Measurements from ENCODE around the gene ADCY3.
"Not testable (repeated sequence)": the region's sequence is repeated elsewhere in the genome, so short reads cannot be mapped to it uniquely, and the experiment has no call there.

Gene ADCY3

DNA sequence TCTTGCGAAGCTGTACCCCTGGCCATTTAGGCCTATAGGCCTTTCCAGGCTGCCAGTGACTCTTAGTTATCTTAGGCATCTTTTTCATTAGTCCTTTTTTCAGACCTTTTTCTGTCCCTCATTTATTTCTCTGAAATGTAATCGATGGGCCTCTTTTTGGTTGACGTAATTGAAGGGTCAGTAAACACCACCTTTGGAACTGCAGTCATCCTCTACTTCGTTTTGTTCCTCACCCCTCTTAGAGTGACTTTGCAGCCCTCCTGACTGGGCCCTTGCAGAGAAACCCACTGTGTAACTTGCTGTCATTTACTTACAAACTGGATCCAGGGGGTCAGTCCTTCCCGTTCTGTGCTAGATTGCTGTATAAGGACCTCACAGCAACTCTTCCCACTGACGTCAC is 103.6 kb downstream of the ADCY3 start:
- peaks cover 71% of the 10 kb centered on the region for H3K36me3 Mint-ChIP-seq (ENCODE audit: low read depth)
- DNase-seq (ENCODE audit: low spot score): no peak
- H3K4me3 Mint-ChIP-seq: no peak overlapping the region
- H3K27ac Mint-ChIP-seq: peak overlapping the region; percentile 31
- no peaks in the 10 kb centered on the region for H3K27me3 Mint-ChIP-seq (ENCODE audit: low read depth)
- peaks cover 5% of the 10 kb centered on the region for H3K4me1 Mint-ChIP-seq (ENCODE audit: low read depth)
- no peaks in the 10 kb centered on the region for H3K9me3 Mint-ChIP-seq

DNA sequence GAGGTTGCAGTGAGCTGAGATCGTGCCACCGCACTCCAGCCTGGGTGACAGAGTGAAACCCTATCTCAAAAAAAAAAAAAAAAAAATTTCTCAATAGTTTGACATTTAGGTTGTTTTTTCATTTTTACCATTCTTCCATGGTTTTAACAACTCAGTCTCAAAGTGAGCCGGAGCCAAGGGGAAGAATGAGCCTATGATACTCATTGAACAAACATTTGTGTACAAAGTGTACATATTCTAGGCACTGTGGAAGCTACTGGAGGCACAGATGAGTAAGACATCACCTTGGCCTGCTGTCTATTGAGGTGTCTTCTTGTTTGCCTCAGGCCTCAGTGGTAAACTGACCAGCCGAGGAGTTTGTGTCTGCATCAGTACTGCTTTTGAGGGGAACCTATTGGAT is 104.9 kb downstream of the ADCY3 start:
- H3K4me1 Mint-ChIP-seq (ENCODE audit: low read depth): peaks cover 5% of the 10 kb centered on the region
- H3K27ac Mint-ChIP-seq: no peak overlapping the region
- no peaks in the 10 kb centered on the region for H3K9me3 Mint-ChIP-seq
- H3K4me3 Mint-ChIP-seq: no peak overlapping the region
- no peak for DNase-seq (ENCODE audit: low spot score)
- H3K27me3 Mint-ChIP-seq (ENCODE audit: low read depth): no peaks in the 10 kb centered on the region
- H3K36me3 Mint-ChIP-seq (ENCODE audit: low read depth): peaks cover 62% of the 10 kb centered on the region

DNA sequence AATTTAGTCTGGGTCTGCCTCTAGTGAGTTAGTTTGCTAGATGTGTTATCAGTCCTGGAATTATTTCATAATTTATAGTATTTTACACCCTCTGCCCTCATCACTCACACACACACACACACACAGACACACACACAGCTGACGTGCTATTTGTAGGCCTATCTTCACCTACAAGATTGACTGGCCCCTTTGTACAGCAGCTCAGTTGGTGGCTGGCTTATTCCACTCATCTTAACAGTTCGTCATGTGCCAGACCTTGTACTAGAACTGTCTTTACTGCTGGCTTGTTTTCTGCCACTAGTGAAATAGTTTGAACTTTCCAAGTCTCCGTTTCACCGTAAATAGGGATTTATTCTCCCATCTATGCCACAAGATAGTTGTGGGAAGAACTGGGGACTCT is 105.5 kb downstream of the ADCY3 start:
- Mint-ChIP-seq H3K27ac (no peak overlapping the region), H3K27me3 (ENCODE audit: low read depth) (no peaks in the 10 kb centered on the region), H3K9me3 (no peaks in the 10 kb centered on the region), H3K4me3 (no peak overlapping the region), H3K36me3 (ENCODE audit: low read depth) (peaks cover 64% of the 10 kb centered on the region), H3K4me1 (ENCODE audit: low read depth) (peaks cover 8% of the 10 kb centered on the region)
- no peak for DNase-seq (ENCODE audit: low spot score)

DNA sequence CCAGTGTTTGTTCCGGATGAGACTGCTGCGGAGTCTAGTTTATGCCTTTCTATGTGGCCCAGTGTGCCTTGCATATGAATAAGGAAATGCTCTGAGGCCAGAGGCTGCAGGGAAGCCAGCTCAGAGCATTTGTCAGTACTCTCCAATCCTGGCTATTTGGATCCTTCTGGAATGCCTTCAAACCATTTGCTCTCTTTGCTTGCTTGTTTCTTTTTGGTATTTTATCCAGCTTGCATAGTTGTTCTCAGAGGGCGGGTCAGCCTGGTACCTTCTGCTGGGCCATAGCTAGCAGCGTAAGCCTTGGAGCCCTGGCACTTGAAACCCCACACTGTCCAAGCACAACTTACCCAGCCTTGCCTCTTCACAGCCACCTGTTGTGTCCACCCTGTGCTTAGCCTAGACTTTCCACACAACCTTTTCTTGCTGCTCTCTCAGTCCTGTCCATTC is 106.3 kb downstream of the ADCY3 start:
- no peak for DNase-seq (ENCODE audit: low spot score)
- Mint-ChIP-seq H3K4me3 (no peak overlapping the region), H3K27ac (no peak overlapping the region), H3K36me3 (ENCODE audit: low read depth) (peaks cover 59% of the 10 kb centered on the region), H3K4me1 (ENCODE audit: low read depth) (peaks cover 13% of the 10 kb centered on the region), H3K9me3 (no peaks in the 10 kb centered on the region), H3K27me3 (ENCODE audit: low read depth) (no peaks in the 10 kb centered on the region)

DNA sequence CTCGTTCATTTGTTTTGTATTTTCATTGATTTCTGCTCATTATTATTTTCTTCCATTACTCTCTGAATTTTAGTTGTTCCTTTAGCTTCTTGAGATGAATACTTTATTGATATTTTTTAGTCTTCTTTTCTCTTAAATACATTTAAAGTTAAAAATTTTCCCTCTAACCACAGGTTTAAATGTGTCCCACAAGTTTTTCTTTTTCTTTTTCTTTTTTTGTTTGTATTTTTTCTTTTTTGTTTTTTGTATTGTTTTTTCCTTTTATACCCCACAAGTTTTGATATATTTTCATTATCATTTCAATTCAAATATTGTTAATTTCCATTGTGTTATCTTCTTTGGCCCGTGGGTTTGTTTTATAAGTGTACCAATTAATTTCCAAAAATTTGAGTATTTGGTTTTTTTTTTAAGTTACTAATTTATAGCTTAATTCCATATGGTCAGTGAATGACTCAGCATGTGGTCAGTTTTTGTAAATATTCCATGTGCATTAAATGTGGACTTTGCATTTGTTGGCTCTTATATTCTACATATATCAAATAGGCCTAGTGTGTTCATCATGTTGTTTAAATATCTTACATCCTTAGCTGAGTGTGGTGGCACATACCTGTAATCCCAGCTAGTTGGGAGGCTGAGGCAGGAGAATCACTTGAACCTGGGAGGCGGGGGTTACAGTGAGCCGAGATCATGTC is 110.6 kb downstream of the ADCY3 start:
- Mint-ChIP-seq H3K4me3 (peak overlapping the region; percentile 0), H3K36me3 (ENCODE audit: low read depth) (peaks cover 56% of the 10 kb centered on the region), H3K9me3 (no peaks in the 10 kb centered on the region), H3K27ac (peak overlapping the region; percentile 46), H3K27me3 (ENCODE audit: low read depth) (no peaks in the 10 kb centered on the region), H3K4me1 (ENCODE audit: low read depth) (peaks cover 36% of the 10 kb centered on the region)
- no peak for DNase-seq (ENCODE audit: low spot score)

DNA sequence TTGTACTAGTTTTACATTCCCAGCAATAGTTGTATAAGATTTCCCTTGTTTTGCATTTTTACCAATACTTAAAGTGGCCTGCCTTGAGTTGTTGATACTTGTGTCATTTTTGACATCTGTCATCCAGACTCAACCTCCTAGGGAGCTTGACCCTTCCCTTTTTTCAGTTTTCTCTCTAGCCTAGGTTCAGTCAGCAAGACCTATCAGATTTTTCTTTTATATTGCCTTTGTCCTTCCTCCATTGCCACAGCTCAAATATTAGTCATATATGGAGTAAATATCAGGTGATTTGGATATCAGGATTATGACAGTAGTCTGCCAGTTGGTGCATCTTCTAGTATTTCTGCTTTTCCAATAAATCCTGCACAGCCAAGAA is 113.4 kb downstream of the ADCY3 start:
- Mint-ChIP-seq H3K36me3 (ENCODE audit: low read depth) (peaks cover 53% of the 10 kb centered on the region), H3K4me3 (no peak overlapping the region), H3K27me3 (ENCODE audit: low read depth) (no peaks in the 10 kb centered on the region), H3K4me1 (ENCODE audit: low read depth) (peaks cover 41% of the 10 kb centered on the region), H3K9me3 (no peaks in the 10 kb centered on the region), H3K27ac (peak overlapping the region; percentile 10)
- DNase-seq (ENCODE audit: low spot score): no peak

DNA sequence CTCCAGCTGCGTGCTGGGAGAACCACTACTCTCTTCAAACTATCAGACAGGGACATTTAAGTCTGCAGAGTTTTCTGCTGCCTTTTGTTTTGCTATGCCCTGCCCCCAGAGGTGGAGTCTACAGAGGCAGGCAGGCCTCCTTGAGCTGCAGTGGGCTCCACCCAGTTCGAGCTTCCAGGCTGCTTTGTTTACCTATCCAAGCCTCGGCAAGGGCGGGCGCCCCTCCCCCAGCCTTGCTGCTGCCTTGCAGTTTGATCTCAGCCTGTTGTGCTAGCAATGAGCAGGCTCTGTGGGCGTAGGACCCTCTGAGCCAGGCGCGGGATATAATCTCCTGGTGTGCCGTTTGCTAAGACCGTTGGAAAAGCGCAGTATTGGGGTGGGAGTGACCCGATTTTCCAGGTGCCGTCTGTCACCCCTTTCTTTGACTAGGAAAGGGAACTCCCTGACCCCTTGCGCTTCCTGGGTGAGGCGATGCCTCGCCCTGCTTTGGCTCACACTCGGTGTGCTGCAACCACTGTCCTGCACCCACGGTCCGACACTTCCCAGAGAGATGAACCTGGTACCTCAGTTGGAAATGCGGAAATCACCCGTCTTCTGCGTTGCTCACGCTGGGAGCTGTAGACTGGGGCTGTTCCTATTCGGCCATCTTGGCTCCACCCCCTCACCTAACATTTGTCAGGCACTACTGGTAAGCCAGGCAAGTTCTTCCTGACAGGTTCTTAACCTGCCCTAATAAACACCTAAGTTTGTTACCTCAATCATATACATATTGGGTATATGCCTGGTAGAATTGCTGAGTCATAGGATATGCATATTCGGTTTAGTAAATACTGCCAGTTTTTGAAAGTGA is 114.0 kb downstream of the ADCY3 start:
- Mint-ChIP-seq H3K4me1 (ENCODE audit: low read depth) (peaks cover 43% of the 10 kb centered on the region), H3K36me3 (ENCODE audit: low read depth) (peaks cover 58% of the 10 kb centered on the region)
- H3K27me3 Mint-ChIP-seq (ENCODE audit: low read depth); H3K27ac Mint-ChIP-seq; DNase-seq (ENCODE audit: low spot score); H3K9me3 Mint-ChIP-seq; H3K4me3 Mint-ChIP-seq: not testable (repeated sequence)

DNA sequence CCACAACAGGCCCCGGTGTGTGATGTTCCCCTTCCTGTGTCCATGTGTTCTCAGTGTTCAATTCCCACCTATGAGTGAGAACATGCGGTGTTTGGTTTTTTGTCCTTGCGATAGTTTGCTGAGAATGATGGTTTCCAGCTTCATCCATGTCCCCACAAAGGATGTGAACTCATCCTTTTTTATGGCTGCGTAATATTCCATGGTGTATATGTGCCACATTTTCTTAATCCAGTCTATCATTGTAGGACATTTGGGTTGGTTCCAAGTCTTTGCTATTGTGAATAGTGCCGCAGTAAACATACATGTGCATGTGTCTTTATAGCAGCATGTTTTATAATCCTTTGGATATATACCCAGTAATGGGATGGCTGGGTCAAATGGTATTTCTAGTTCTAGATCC is 119.5 kb downstream of the ADCY3 start:
- Mint-ChIP-seq H3K36me3 (ENCODE audit: low read depth) (peaks cover 75% of the 10 kb centered on the region), H3K4me1 (ENCODE audit: low read depth) (peaks cover 32% of the 10 kb centered on the region)
- not testable (repeated sequence) for DNase-seq (ENCODE audit: low spot score); H3K4me3 Mint-ChIP-seq; H3K27ac Mint-ChIP-seq; H3K9me3 Mint-ChIP-seq; H3K27me3 Mint-ChIP-seq (ENCODE audit: low read depth)

DNA sequence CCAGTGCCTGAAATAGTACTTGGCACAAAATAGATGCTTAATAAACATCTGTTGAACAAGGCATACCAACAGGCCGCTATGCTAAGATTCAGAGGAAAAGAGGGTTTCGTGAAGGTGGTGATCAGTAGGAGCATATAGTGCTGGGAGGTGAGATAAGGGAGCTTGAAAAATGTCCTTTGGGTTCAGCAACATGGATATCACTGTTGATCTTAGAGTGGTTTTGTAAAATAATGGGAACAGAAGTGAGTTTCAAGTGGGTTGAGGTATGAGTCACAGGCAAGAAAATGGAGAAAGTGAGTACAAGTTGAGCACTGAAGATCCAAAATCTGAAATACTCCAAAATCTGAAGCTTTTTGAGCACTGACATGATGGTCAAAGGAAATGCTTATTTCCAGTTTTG is 122.4 kb downstream of the ADCY3 start:
- H3K9me3 Mint-ChIP-seq: peaks cover 7% of the 10 kb centered on the region
- no peak for DNase-seq (ENCODE audit: low spot score)
- no peak overlapping the region for H3K27ac Mint-ChIP-seq
- peaks cover 71% of the 10 kb centered on the region for H3K36me3 Mint-ChIP-seq (ENCODE audit: low read depth)
- peaks cover 37% of the 10 kb centered on the region for H3K4me1 Mint-ChIP-seq (ENCODE audit: low read depth)
- H3K4me3 Mint-ChIP-seq: no peak overlapping the region
- H3K27me3 Mint-ChIP-seq (ENCODE audit: low read depth): no peaks in the 10 kb centered on the region

DNA sequence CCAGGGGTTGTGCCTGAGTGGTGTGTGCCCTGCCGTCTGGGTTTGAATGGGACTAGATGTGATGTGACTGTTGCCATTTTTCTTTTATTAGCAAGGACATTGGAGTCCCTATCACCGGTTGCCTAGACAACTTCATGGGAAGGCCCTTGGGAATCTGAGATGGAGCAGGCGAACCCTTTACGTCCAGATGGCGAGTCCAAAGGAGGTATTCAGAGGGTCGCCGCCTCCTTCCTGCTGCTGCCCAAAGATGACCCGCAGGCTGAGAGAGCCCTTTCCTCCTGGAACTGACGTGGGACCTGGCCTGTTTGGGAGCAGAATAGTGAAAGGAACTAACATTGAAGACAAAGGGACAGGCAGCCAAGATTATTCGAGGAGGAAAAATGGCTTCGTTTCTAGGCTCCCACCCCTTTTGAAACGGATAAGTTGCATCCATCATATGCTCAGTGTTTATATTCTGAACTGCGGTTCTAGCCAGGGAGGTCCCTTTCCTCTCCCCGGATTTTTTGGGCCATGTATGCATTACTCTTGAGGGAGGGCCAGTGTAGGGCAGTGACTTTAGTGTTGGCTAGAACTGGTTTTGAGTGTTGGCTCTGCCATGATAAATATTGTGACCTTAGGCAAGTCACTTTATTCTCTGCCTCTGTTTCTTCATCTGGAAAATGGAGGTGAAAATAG is 126.1 kb downstream of the ADCY3 start:
- Mint-ChIP-seq H3K4me1 (ENCODE audit: low read depth) (peaks cover 39% of the 10 kb centered on the region), H3K9me3 (peaks cover 7% of the 10 kb centered on the region), H3K27ac (peak overlapping the region; percentile 98), H3K4me3 (peak overlapping the region; percentile 98), H3K27me3 (ENCODE audit: low read depth) (no peaks in the 10 kb centered on the region), H3K36me3 (ENCODE audit: low read depth) (peaks cover 43% of the 10 kb centered on the region)
- DNase-seq (ENCODE audit: low spot score): peak; percentile 19

DNA sequence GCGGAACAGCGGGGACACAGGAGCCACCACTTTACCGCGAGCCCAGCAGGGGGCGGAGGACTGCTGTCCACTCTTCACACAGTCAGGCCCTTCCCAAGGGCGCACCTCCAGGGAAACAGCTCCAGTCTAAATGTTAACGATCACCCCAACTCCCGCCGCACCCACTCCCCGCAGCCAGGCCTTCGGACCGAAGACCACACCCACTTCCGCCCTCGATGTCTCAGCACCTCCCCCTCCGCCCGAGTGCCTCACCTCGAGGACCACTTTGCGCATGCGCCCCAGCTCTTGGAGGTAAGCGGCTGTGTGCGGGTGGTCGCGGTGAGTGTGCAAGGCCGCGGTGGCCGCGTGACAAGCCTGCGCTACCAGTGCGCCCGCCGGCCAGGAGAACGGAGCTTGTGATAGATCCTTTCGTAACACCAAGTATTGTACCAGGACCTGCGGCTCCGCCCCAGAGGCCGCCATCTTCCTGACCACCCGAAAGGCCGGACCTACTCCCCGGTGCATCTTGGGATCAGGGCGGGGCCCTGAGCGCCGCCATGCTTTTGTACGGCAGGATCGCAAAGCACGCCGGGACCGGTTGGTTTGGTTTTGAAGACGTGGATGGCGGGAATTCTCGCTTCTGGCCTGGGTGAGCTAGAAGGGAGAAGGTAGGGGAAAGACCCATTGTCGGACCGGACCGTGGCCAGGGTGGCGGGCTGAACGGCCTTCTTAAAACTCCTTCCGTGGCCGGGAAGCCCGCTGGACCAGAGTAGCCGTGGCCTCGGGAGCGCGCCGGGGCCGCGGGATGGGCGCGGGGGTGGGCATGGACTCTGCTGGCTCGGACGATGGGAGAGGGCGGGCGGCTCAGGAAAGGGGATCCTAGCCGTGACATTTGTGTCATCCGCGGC is 126.9 kb downstream of the ADCY3 start, which contains the start of the genes CENPO and PTRHD1:
Gene CENPO (plus strand): TSS at position 552 of the 887 bp plus-strand sequence. CDS start 495 bp downstream, outside the sequence.
Gene PTRHD1 (minus strand): TSS at position 518 of the 887 bp plus-strand sequence. CDS start 14 bp downstream, at position 504.
- peaks cover 6% of the 10 kb centered on the region for H3K9me3 Mint-ChIP-seq
- DNase-seq (ENCODE audit: low spot score): peak; percentile 95
- peak within 1 kb of the TSS; percentile 98 for H3K27ac Mint-ChIP-seq
- no peaks in the 10 kb centered on the region for H3K27me3 Mint-ChIP-seq (ENCODE audit: low read depth)
- H3K4me1 Mint-ChIP-seq (ENCODE audit: low read depth): peaks cover 37% of the 10 kb centered on the region
- H3K36me3 Mint-ChIP-seq (ENCODE audit: low read depth): peaks cover 38% of the 10 kb centered on the region
- peak within 1 kb of the TSS; percentile 98 for H3K4me3 Mint-ChIP-seq

DNA sequence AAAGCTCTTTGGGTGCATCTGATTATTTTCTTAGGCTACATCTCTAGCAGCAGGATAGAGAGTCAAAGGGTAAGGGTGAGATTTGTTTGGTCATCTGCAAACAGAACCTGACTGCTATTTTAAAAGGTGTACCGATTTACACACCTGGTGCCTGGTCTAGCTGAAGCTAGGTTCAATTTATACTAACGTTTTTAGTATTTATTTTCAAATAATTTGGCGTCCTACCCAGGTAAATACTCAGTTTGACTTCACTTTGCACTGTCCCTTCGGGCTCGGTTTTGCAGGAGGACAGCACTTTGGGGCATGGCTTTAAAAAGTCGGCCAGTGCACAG is 127.5 kb downstream of the ADCY3 start:
- peaks cover 31% of the 10 kb centered on the region for H3K36me3 Mint-ChIP-seq (ENCODE audit: low read depth)
- H3K4me3 Mint-ChIP-seq: peak overlapping the region; percentile 98
- no peak for DNase-seq (ENCODE audit: low spot score)
- H3K27ac Mint-ChIP-seq: peak overlapping the region; percentile 98
- peaks cover under 1% of the 10 kb centered on the region for H3K9me3 Mint-ChIP-seq
- H3K27me3 Mint-ChIP-seq (ENCODE audit: low read depth): no peaks in the 10 kb centered on the region
- peaks cover 32% of the 10 kb centered on the region for H3K4me1 Mint-ChIP-seq (ENCODE audit: low read depth)

DNA sequence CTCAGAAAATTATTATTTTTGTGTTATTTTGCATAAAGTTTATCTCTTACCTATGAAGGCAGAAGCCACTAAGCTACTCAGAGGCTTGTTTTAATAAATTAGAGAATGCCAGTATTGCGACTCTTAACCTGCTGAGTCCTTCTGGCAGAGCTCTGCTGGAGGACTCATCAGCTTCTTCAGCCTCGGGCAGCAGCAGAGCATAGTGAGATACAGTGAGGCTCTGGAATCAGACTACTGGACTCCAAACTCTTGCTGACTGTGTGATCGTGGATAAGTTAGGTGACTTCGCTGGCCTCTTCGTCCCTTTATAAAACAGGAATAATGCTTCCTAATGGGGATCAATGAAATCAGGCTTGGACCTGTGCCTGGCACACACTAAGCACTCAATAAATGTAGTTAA is 128.6 kb downstream of the ADCY3 start:
- Mint-ChIP-seq H3K36me3 (ENCODE audit: low read depth) (peaks cover 21% of the 10 kb centered on the region), H3K27me3 (ENCODE audit: low read depth) (no peaks in the 10 kb centered on the region), H3K9me3 (no peaks in the 10 kb centered on the region), H3K4me3 (no peak overlapping the region), H3K27ac (no peak overlapping the region), H3K4me1 (ENCODE audit: low read depth) (peaks cover 22% of the 10 kb centered on the region)
- DNase-seq (ENCODE audit: low spot score): no peak
